ENCODE results near the gene CCDC102B.

CCDC102B gene

DNA sequence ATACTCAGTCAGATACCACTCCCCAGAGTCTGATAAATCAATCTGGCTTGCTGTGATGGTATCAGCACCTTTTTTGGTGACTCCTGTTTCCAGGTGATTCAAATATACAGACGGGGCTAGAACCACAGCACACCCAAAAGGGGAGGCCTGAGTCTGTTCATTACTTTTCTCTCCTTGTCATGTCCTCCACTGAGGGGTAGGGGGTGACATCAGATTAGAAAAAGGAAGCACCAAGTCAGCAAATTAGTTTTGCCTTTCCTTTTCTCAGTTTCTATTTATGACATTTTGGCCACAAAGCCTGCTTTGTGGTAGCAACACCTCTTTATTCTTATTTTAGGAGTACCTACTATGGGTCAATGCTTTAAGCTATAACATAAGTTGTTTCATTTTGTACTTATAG is 127.4 kb downstream of the CCDC102B start:
- Histone ChIP-seq H4K20me1 (ENCODE audit: insufficient read depth) (no peaks in the 10 kb centered on the region), H3K4me2 (peak overlapping the region; percentile 52), H3K36me3 (ENCODE audit: insufficient read depth) (no peaks in the 10 kb centered on the region), H3K4me3 (IDR thresholded peaks at IDR 0.05; ENCODE audit: insufficient read depth, low read depth, low read length) (no peak overlapping the region), H3K9ac (no peak overlapping the region), H3K79me2 (ENCODE audit: insufficient read depth, low read depth) (no peaks in the 10 kb centered on the region), H3K27ac (peak overlapping the region; percentile 1; the same call in 1 of the 2 replicates), H3K4me1 (ENCODE audit: low read depth, poor library complexity, severe bottlenecking) (peaks cover 23% of the 10 kb centered on the region), H2AFZ (ENCODE audit: low read depth) (peak overlapping the region; percentile 16; the same call in 1 of the 2 replicates), H3K27me3 (ENCODE audit: insufficient read depth, low read depth) (no peaks in the 10 kb centered on the region)
- peak; percentile 84 for TF ChIP-seq CTCF (conservative IDR thresholded peaks at IDR 0.05; ENCODE audit: low read depth, low read length)

DNA sequence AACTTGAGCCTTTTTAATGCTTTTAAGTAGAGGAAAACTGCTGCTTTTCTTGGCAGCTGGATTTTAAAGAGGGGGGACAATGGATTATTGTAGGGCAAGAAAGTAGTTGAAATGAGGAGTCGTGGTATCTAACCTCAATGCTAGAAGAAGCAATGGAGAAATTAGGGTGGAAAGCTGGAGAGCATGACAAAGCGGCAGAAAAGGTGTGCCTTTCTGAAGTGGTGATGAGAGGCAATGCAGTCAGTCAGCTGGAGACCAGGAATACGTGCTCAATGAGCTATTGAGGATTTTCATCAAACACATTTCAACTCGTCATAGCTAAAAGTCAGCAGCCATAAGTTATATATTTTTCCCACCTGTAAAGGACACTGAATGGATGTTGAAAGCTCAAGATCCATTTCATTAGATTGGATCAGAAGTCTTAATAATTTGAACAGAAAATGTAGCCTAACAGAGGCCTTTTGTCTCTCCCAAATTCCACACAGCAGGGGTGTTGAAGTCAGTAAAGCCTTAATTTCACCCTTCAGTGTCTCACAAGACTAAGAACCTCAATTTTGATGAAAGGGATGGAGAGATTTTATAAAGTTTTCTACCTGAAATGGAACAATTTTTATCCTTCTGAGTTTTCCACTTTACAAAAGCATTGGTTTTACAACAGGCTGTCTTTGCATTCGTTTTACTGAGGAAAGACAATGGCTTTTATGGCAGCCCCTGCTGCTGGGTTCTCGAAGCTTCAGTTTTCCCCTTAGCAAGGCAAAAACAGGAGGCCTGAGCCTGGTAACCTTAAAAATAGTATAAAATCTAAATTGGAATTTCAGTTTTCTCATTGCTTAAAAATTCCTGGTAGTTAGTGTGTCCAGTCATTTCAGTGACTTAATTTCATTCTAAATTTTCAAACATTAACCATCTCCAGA is 131.1 kb downstream of the CCDC102B start:
- Histone ChIP-seq H3K4me2 (no peak overlapping the region), H3K79me2 (ENCODE audit: insufficient read depth, low read depth) (no peaks in the 10 kb centered on the region), H4K20me1 (ENCODE audit: insufficient read depth) (no peaks in the 10 kb centered on the region), H3K36me3 (ENCODE audit: insufficient read depth) (no peaks in the 10 kb centered on the region), H2AFZ (ENCODE audit: low read depth) (no peak overlapping the region), H3K27me3 (ENCODE audit: insufficient read depth, low read depth) (no peaks in the 10 kb centered on the region), H3K9ac (no peak overlapping the region), H3K4me1 (ENCODE audit: low read depth, poor library complexity, severe bottlenecking) (peaks cover 23% of the 10 kb centered on the region), H3K4me3 (IDR thresholded peaks at IDR 0.05; ENCODE audit: insufficient read depth, low read depth, low read length) (no peak overlapping the region), H3K27ac (no peak overlapping the region)
- TF ChIP-seq CTCF (conservative IDR thresholded peaks at IDR 0.05; ENCODE audit: low read depth, low read length), result no peak

DNA sequence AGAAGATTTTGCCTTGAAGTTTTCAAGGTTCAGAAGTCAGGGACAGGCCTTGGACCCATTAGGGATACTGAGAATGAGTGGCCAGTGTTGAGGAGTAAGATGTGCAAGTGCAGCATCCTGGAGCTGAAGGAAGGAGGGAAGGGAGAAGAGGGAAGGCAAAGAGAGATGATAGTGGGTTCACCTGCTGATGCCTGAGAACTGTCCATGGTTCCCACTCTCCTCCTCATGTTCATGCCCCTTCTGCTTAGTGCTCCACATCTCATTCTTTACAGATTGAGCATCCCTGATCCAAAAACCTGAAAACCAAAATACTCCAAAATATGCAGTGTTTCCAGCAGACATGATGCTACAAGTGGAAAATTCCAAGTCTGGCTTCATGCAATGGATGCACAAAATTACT is 137.8 kb downstream of the CCDC102B start:
- Histone ChIP-seq H3K9ac (no peak overlapping the region), H3K27ac (no peak overlapping the region), H3K4me3 (IDR thresholded peaks at IDR 0.05; ENCODE audit: insufficient read depth, low read depth, low read length) (no peak overlapping the region), H4K20me1 (ENCODE audit: insufficient read depth) (no peaks in the 10 kb centered on the region), H3K79me2 (ENCODE audit: insufficient read depth, low read depth) (no peaks in the 10 kb centered on the region), H3K4me1 (ENCODE audit: low read depth, poor library complexity, severe bottlenecking) (peaks cover 13% of the 10 kb centered on the region), H3K36me3 (ENCODE audit: insufficient read depth) (no peaks in the 10 kb centered on the region), H2AFZ (ENCODE audit: low read depth) (no peak overlapping the region), H3K27me3 (ENCODE audit: insufficient read depth, low read depth) (no peaks in the 10 kb centered on the region), H3K4me2 (no peak overlapping the region)
- no peak for TF ChIP-seq CTCF (conservative IDR thresholded peaks at IDR 0.05; ENCODE audit: low read depth, low read length)

GRCh38 chr18:68937029-68937599 is 139.2 kb downstream of the CCDC102B start:
- H3K27ac ChIP-seq, result peak overlapping the region; percentile 34; the same call in 1 of the 2 replicates
- H3K4me1 ChIP-seq (ENCODE audit: low read depth, poor library complexity, severe bottlenecking), result peaks cover 13% of the 10 kb centered on the region
- no peak overlapping the region for H3K9ac ChIP-seq
- no peaks in the 10 kb centered on the region for H4K20me1 ChIP-seq (ENCODE audit: insufficient read depth)
- no peaks in the 10 kb centered on the region for H3K36me3 ChIP-seq (ENCODE audit: insufficient read depth)
- no peak overlapping the region for H3K4me3 ChIP-seq (IDR thresholded peaks at IDR 0.05; ENCODE audit: insufficient read depth, low read depth, low read length)
- H3K27me3 ChIP-seq (ENCODE audit: insufficient read depth, low read depth), result no peaks in the 10 kb centered on the region
- no peak overlapping the region for H2AFZ ChIP-seq (ENCODE audit: low read depth)
- H3K4me2 ChIP-seq, result no peak overlapping the region; the same call in 1 of the 2 replicates
- TF ChIP-seq CTCF (conservative IDR thresholded peaks at IDR 0.05; ENCODE audit: low read depth, low read length), result no peak
- H3K79me2 ChIP-seq (ENCODE audit: insufficient read depth, low read depth), result no peaks in the 10 kb centered on the region

All from KMS-11 (cell line).